ENCODE data around the gene HSPH1.

DNA sequence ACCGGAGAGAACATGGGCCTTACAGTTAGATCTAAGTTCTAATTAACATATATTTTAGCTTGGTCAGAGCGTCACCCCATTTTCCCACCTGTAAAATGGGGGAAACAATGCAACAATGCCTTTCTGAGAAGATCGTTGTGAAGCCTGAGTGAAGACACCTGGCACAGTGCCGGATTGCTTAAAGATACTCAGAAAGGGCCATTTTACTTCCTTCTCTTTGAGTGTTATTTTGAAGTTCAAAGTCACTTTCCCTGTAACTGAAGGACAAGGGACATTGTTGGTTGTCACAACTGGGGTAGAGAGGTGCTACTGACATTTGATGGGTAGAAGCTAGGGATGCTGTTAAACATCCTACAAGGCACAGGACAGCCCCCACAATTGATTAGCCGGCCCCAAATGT is 28.1 kb downstream of the HSPH1 start:
- TF ChIP-seq, protein P1, sequence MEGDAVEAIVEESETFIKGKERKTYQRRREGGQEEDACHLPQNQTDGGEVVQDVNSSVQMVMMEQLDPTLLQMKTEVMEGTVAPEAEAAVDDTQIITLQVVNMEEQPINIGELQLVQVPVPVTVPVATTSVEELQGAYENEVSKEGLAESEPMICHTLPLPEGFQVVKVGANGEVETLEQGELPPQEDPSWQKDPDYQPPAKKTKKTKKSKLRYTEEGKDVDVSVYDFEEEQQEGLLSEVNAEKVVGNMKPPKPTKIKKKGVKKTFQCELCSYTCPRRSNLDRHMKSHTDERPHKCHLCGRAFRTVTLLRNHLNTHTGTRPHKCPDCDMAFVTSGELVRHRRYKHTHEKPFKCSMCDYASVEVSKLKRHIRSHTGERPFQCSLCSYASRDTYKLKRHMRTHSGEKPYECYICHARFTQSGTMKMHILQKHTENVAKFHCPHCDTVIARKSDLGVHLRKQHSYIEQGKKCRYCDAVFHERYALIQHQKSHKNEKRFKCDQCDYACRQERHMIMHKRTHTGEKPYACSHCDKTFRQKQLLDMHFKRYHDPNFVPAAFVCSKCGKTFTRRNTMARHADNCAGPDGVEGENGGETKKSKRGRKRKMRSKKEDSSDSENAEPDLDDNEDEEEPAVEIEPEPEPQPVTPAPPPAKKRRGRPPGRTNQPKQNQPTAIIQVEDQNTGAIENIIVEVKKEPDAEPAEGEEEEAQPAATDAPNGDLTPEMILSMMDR (conservative IDR thresholded peaks at IDR 0.05; ENCODE audit: low read length): no peak
- no peak for TF ChIP-seq EZH2phosphoT487 (IDR thresholded peaks at IDR 0.05; ENCODE audit: borderline replicate concordance)
